Mucosa of gallbladder (tissue), 1 donor: ENCODE measurements around the gene GOLGA8T. TPM values are rescaled to one million over a fixed set of nuclear protein-coding genes. Genes with fewer than 3 reads are reported as not detected.
"Not testable (repeated sequence)": the region's sequence is repeated elsewhere in the genome, so short reads cannot be mapped to it uniquely, and the experiment has no call there.

Source experiments
- DNase-seq: peaks from one replicate; pipeline ENCODE4 v3.0.0-alpha.2; 2020; ENCODE audit warnings: low spot score
- total RNA-seq: library from RNA; stranded (reverse); gene quantifications from one replicate; pipeline ENCODE4 v1.2.1, GENCODE V29; 2021
- donor health status: DM: no; HTN: no; CAD: no.

GOLGA8T gene
- total RNA-seq, 1 donor from 2014 or later: 0.66 TPM

- not testable (repeated sequence) for DNase-seq
These were observed 56.3 kb downstream of the GOLGA8T start for GRCh38 chr15:30191143-30191542.

- not testable (repeated sequence) for DNase-seq
These were observed 56.8 kb downstream of the GOLGA8T start for GRCh38 chr15:30191639-30192038.

DNA sequence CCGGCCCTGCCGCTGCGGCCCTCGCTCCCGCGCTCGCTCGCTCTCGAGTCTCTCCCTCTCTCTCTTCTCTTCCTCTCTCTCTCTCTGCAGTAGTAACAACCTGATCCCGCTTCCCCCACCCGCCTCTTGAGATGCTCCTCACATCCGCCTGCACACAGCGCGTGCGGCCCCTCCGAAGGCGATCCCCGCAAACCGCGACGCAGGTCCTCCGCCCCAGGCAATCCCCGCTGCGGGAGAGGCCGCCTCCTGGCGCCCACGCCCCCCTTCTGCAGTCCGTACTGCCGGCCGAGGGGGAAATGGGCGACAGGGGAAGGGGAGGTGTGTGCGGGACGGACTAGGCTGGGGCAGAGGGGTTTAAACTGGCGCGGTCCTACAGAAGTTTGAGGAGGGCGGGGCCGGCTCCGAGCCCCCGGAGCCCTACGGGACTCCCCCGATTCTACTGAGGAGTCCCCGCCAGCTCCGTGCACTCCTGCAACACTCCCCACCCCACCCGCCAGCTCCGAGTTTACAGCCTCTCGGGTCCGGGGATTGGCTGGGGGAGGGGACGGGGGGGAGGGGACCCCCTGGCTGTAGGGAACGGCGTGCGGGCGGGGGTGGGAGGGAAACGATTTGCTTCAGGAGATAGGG is 57.4 kb downstream of the GOLGA8T start:
- not testable (repeated sequence) for DNase-seq

GRCh38 chr15:30192892-30193291 is 58.0 kb downstream of the GOLGA8T start:
- DNase-seq: not testable (repeated sequence)

Other genes starting within 250 kb of the GOLGA8T start
- not detected for gene GOLGA8J, start 52.1 kb upstream of the GOLGA8T start, total RNA-seq